IMR-90 (cell line): ENCODE measurements around the gene HDAC9. TPM values are rescaled to one million over a fixed set of nuclear protein-coding genes. Genes with fewer than 3 reads are reported as not detected.

ENCODE experiments used
- ATAC-seq: fragments of 200-7000 bp; cut with Tn5 transposase; 2 replicates; pipeline ENCODE4 v1.9.1; 2020; ENCODE audit warnings: low read depth, mild to moderate bottlenecking, moderate library complexity
- BruUV-seq: library from RNA; stranded (reverse); fragments of 400-500 nt; replicated peaks from 2 replicates; lab custom pipeline; 2021; lab: Mats Ljungman, UMichigan
- CTCF ChIA-PET: fragments of 300-600 bp; formaldehyde crosslinking; extraction: SDS; loops from one replicate; lab custom pipeline; 2021; ENCODE audit warnings: antibody characterized with exemption; lab: Yijun Ruan, JAX
- POLR2A ChIA-PET: fragments of 300-600 bp; sonication (Branson Sonifier 250); formaldehyde crosslinking; loops from one replicate; lab custom pipeline; 2022; ENCODE audit warnings: antibody characterized with exemption; ENCODE audit not compliant: unreplicated experiment; lab: Charles Lee
- DNase-seq: peaks from one replicate; pipeline ENCODE4 v3.0.0; 2013
- H2AFZ ChIP-seq: replicated peaks from 2 replicates; pipeline ENCODE3; 2013; ENCODE audit warnings: low read length, mild to moderate bottlenecking; ENCODE audit not compliant: poor library complexity
- H2AK5ac ChIP-seq: 2 replicates; pipeline ENCODE4 v1.6.1; 2013; ENCODE audit warnings: low read depth, low read length, inconsistent platforms
- H2AK9ac ChIP-seq: replicated peaks from 2 replicates; pipeline ENCODE3; 2013; ENCODE audit warnings: mild to moderate bottlenecking, low read depth, low read length, moderate library complexity; ENCODE audit not compliant: poor library complexity
- H2BK120ac ChIP-seq: 2 replicates; pipeline ENCODE4 v1.6.1; 2013; ENCODE audit warnings: low read depth, low read length, inconsistent platforms
- H2BK15ac ChIP-seq: 3 replicates; pipeline ENCODE4 v1.6.1; 2013; ENCODE audit warnings: low read depth, low read length, inconsistent platforms
- H2BK20ac ChIP-seq: 2 replicates; pipeline ENCODE4 v1.6.1; 2013; ENCODE audit warnings: low read depth, mild to moderate bottlenecking, inconsistent platforms, low read length, moderate library complexity
- H2BK5ac ChIP-seq: 2 replicates; pipeline ENCODE4 v1.6.1; 2013; ENCODE audit warnings: mild to moderate bottlenecking, low read depth, low read length, inconsistent platforms; ENCODE audit not compliant: poor library complexity, severe bottlenecking
- H3K14ac ChIP-seq: replicated peaks from 2 replicates; pipeline ENCODE4 v1.6.1; 2013; ENCODE audit warnings: low read depth, low read length, inconsistent platforms
- H3K18ac ChIP-seq: 2 replicates; pipeline ENCODE4 v1.6.1; 2013; ENCODE audit warnings: low read depth, low read length, control low read depth
- H3K23ac ChIP-seq: 2 replicates; pipeline ENCODE4 v1.6.1; 2013; ENCODE audit warnings: low read depth, low read length, inconsistent platforms
- H3K27ac ChIP-seq: 2 replicates; pipeline ENCODE4 v1.5.1; 2013; ENCODE audit warnings: mild to moderate bottlenecking, control low read depth, low read length; ENCODE audit not compliant: insufficient read depth
- H3K27me3 ChIP-seq: 2 replicates; pipeline ENCODE4 v1.6.1; 2013; ENCODE audit warnings: low read length; ENCODE audit not compliant: control insufficient read depth, insufficient read depth
- H3K36me3 ChIP-seq: 2 replicates; pipeline ENCODE4 v1.6.1; 2013; ENCODE audit warnings: low read length, mixed read lengths; ENCODE audit not compliant: control insufficient read depth, insufficient read depth
- H3K4ac ChIP-seq: 2 replicates; pipeline ENCODE4 v1.6.1; 2013; ENCODE audit warnings: low read depth, low read length, inconsistent platforms
- H3K4me1 ChIP-seq: 2 replicates; pipeline ENCODE4 v1.6.1; 2013; ENCODE audit warnings: low read length, mixed read lengths; ENCODE audit not compliant: control insufficient read depth, insufficient read depth
- H3K4me2 ChIP-seq: 2 replicates; pipeline ENCODE4 v1.6.1; 2013; ENCODE audit warnings: low read depth, mild to moderate bottlenecking, control low read depth, low read length, moderate library complexity
- H3K4me3 ChIP-seq: 2 replicates; pipeline ENCODE4 v1.5.1; 2013; ENCODE audit warnings: low read depth, mild to moderate bottlenecking, control low read depth, low read length, moderate library complexity; ENCODE audit not compliant: insufficient read depth
- H3K56ac ChIP-seq: 2 replicates; pipeline ENCODE4 v1.6.1; 2013; ENCODE audit warnings: low read length, inconsistent platforms; ENCODE audit not compliant: insufficient read depth; ENCODE audit errors: extremely low read depth
- H3K79me1 ChIP-seq, 2 experiments: 2 replicates each; pipeline ENCODE4 v1.6.1; 2013; ENCODE audit warnings: low read length in 2 of 2, inconsistent platforms in 1 of 2, low read depth in 1 of 2
- H3K9ac ChIP-seq: 2 replicates; pipeline ENCODE4 v1.6.1; 2013; ENCODE audit warnings: low read depth, low read length, control low read depth
- H3K9me1 ChIP-seq: 2 replicates; pipeline ENCODE4 v1.6.1; 2013; ENCODE audit warnings: low read length, inconsistent platforms; ENCODE audit not compliant: insufficient read depth
- H3K9me3 ChIP-seq: 2 replicates; pipeline ENCODE4 v1.6.1; 2013; ENCODE audit warnings: low read length; ENCODE audit not compliant: control insufficient read depth, insufficient read depth
- H4K20me1 ChIP-seq: 2 replicates; pipeline ENCODE4 v1.6.1; 2013; ENCODE audit warnings: low read length, inconsistent platforms; ENCODE audit not compliant: insufficient read depth
- H4K5ac ChIP-seq: 2 replicates; pipeline ENCODE4 v1.6.1; 2013; ENCODE audit warnings: mild to moderate bottlenecking, low read depth, low read length, control low read depth
- H4K8ac ChIP-seq, 2 experiments: 2 replicates each; pipeline ENCODE4 v1.6.1; 2013; ENCODE audit warnings: low read depth in 2 of 2, low read length in 2 of 2, control low read depth in 1 of 2, inconsistent platforms in 1 of 2
- H4K91ac ChIP-seq: 2 replicates; pipeline ENCODE4 v1.6.1; 2013; ENCODE audit warnings: low read depth, low read length, inconsistent platforms; ENCODE audit not compliant: insufficient read depth
- BHLHE40 ChIP-seq: fragments of 150-350 bp; IDR thresholded peaks from 2 replicates; pipeline ENCODE4 v1.6.1; 2016; ENCODE audit warnings: mild to moderate bottlenecking, low read depth, low read length
- CEBPB ChIP-seq: IDR thresholded peaks from 2 replicates; pipeline ENCODE4 v1.6.1; 2012; ENCODE audit warnings: low read depth, low read length, improper control_type of control experiment
- RCOR1 ChIP-seq: IDR thresholded peaks from 2 replicates; pipeline ENCODE4 v1.6.1; 2012; ENCODE audit warnings: mild to moderate bottlenecking, low read length, improper control_type of control experiment; ENCODE audit not compliant: insufficient replicate concordance
- RFX5 ChIP-seq: IDR thresholded peaks from 2 replicates; pipeline ENCODE4 v1.8.0; 2012; ENCODE audit warnings: low read depth, mild to moderate bottlenecking, low read length, moderate library complexity
- SMC3 ChIP-seq: fragments of 150-350 bp; IDR thresholded peaks from 2 replicates; pipeline ENCODE4 v1.6.1; 2016; ENCODE audit warnings: low read depth, mild to moderate bottlenecking, antibody characterized with exemption, low read length, moderate library complexity
- WGBS, 2 experiments: methylation state at CpG; one replicate each; pipeline versions ENCODE4 v1.1.5 to v1.1.7; 2013; ENCODE audit warnings: missing lambda C conversion rate in 2 of 2; ENCODE audit not compliant: insufficient read length in 1 of 2; ENCODE audit errors: extremely low coverage in 2 of 2; 5-methylcytosine and 5-hydroxymethylcytosine counted together
- dilution Hi-C: fragments of 300-500 bp; cut with HindIII; formaldehyde crosslinking; loops from one replicate; pipeline ENCODE4 v1.14.3; 2018; ENCODE audit warnings: low sequenced_read_pairs; ENCODE audit not compliant: unreplicated experiment
- in situ Hi-C: fragments of 300-500 bp; cut with MboI; formaldehyde crosslinking; loops from 3 replicates; pipeline ENCODE4 v1.14.3; 2019; ENCODE audit warnings: low sequenced_read_pairs, inconsistent platforms, mixed read lengths
- intact Hi-C: fragments of 100-400 bp; cut with micrococcal nuclease; formaldehyde crosslinking; loops from 2 replicates; pipeline ENCODE4 v1.10.0; 2022
- polyA plus RNA-seq, 3 experiments: library from polyadenylated mRNA; depleted of rRNA; stranded (reverse); fragments of >200 nt; gene quantifications; 2 replicates each; pipeline ENCODE4 v1.2.3, GENCODE V29; 2012; ENCODE audit warnings: low replicate concordance in 1 of 3
- total RNA-seq: library from RNA; depleted of rRNA; stranded (reverse); fragments of >200 nt; gene quantifications from 2 replicates; pipeline ENCODE4 v1.2.3, GENCODE V29; 2012
- TF ChIP-seq, protein P1 (sequence below): fragments of 150-350 bp; IDR thresholded peaks from 2 replicates; pipeline ENCODE4 v1.6.1; 2017; ENCODE audit warnings: mild to moderate bottlenecking, antibody characterized with exemption, low read length, low read depth

Gene HDAC9
- total and polyA plus RNA-seq, 2 of the 4 experiments (the other 2 are of a cell fraction) = 4.3 to 24.7 TPM

DNA sequence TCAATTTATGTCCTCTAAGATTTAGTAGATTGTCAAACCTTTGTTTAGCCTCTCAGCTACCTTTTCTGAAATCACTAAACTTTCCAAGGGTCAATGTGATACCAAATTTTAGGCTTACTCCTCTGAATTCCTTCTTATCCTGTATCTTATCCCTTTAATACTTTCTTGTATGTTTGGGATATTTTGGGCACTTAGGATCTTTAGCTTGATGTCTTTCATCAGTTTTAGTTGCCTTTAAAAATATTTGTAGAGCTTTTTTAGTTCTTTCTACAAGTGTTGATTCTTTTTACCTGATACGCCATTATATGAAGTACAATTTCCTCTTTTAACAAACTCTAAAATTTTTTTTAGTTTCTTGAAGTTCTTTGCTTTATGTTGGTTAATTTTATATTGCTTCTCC, 30.7 kb upstream of the HDAC9 start:
- H3K79me1 ChIP-seq = no peaks in the 10 kb centered on the region
- dilution Hi-C loops = no loop called here
- DNase-seq (no peak), ATAC-seq (no peak)
- H2BK20ac ChIP-seq = no peak overlapping the region
- no peak overlapping the region for H3K4me2 ChIP-seq
- H3K27ac ChIP-seq = no peak overlapping the region
- no peak overlapping the region for H3K56ac ChIP-seq
- H3K18ac ChIP-seq = no peak overlapping the region
- H3K4ac ChIP-seq = no peak overlapping the region
- no peak overlapping the region for H3K4me3 ChIP-seq
- no TSS peak for BruUV-seq
- no peaks in the 10 kb centered on the region for H3K9me3 ChIP-seq
- no peaks in the 10 kb centered on the region for H3K4me1 ChIP-seq
- no peak overlapping the region for H4K8ac ChIP-seq
- H2AK9ac ChIP-seq = no peak overlapping the region
- no peak overlapping the region for H4K91ac ChIP-seq
- no peak overlapping the region for H3K23ac ChIP-seq
- no peak overlapping the region for H4K5ac ChIP-seq
- CTCF ChIA-PET = no interaction called here
- no peaks in the 10 kb centered on the region for H3K27me3 ChIP-seq
- TF ChIP-seq BHLHE40 (no peak), RFX5 (no peak), SMC3 (no peak), CEBPB (no peak), RCOR1 (no peak)
- TF ChIP-seq, protein P1, sequence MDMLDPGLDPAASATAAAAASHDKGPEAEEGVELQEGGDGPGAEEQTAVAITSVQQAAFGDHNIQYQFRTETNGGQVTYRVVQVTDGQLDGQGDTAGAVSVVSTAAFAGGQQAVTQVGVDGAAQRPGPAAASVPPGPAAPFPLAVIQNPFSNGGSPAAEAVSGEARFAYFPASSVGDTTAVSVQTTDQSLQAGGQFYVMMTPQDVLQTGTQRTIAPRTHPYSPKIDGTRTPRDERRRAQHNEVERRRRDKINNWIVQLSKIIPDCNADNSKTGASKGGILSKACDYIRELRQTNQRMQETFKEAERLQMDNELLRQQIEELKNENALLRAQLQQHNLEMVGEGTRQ = no peak
- WGBS, 2 experiments = no CpG with 5 or more reads among the region's 1 CpG
- H2BK15ac ChIP-seq = no peak overlapping the region
- H3K14ac ChIP-seq = no peak overlapping the region
- H2AFZ ChIP-seq = no peak overlapping the region
- H2AK5ac ChIP-seq = no peak overlapping the region
- no peaks in the 10 kb centered on the region for H3K36me3 ChIP-seq
- H3K9ac ChIP-seq = no peak overlapping the region
- H2BK120ac ChIP-seq = no peak overlapping the region
- in situ Hi-C loops = no loop called here
- intact Hi-C loops = no loop called here
- POLR2A ChIA-PET = no interaction called here
- H3K9me1 ChIP-seq = no peaks in the 10 kb centered on the region
- H4K20me1 ChIP-seq = no peaks in the 10 kb centered on the region
- no peak overlapping the region for H2BK5ac ChIP-seq
